Suprapubic skin (tissue), 4 donors: ENCODE data around the gene SAMM50. TPM values are rescaled to one million over a fixed set of nuclear protein-coding genes. Genes with fewer than 3 reads are reported as not detected.

Source experiments
- DNase-seq, 2 donors: peaks; one replicate each; pipeline ENCODE4 v3.0.0-alpha.2; 2019; ENCODE audit warnings: low spot score in 2 of 2
- H3K27ac ChIP-seq: fragments of 200-600 bp; sonication (generic); one replicate; pipeline ENCODE4 v1.5.1; 2019
- H3K27me3 ChIP-seq: fragments of 200-600 bp; sonication (generic); one replicate; pipeline ENCODE4 v1.5.1; 2019
- H3K36me3 ChIP-seq: fragments of 200-600 bp; sonication (generic); one replicate; pipeline ENCODE4 v1.5.1; 2019
- H3K4me1 ChIP-seq: fragments of 200-600 bp; sonication (generic); one replicate; pipeline ENCODE4 v1.5.1; 2019
- H3K4me3 ChIP-seq: fragments of 200-600 bp; sonication (generic); one replicate; pipeline ENCODE4 v1.5.1; 2019; ENCODE audit warnings: mild to moderate bottlenecking
- H3K9me3 ChIP-seq: fragments of 200-600 bp; sonication (generic); one replicate; pipeline ENCODE4 v1.5.1; 2019
- CTCF ChIP-seq, 2 donors: fragments of 200-600 bp in 1 of 2; fragments of 450-650 bp in 1 of 2; sonication (generic) in 1 of 2; IDR thresholded peaks; one replicate each; pipeline ENCODE4 v1.5.1; 2016 to 2019; ENCODE audit warnings: antibody characterized with exemption in 2 of 2, mild to moderate bottlenecking in 1 of 2, moderate library complexity in 1 of 2
- EP300 ChIP-seq: sonication (generic); formaldehyde crosslinking; IDR thresholded peaks from one replicate; pipeline ENCODE4 v1.6.1; 2017; ENCODE audit warnings: antibody characterized with exemption
- POLR2A ChIP-seq, 2 donors: fragments of 450-650 bp; IDR thresholded peaks; one replicate each; pipeline ENCODE4 v1.6.1; 2017; ENCODE audit warnings: antibody characterized with exemption in 2 of 2, mild to moderate bottlenecking in 2 of 2, moderate library complexity in 2 of 2
- POLR2AphosphoS5 ChIP-seq, 3 donors: sonication (generic); formaldehyde crosslinking; IDR thresholded peaks; one replicate each; pipeline ENCODE4 v1.6.1; 2017; ENCODE audit warnings: antibody characterized with exemption in 3 of 3
- WGBS: methylation state at CpG from one replicate; pipeline ENCODE4 v1.1.5; 2018; 5-methylcytosine and 5-hydroxymethylcytosine counted together
- total RNA-seq, 4 donors: library from RNA; depleted of rRNA; stranded (reverse); fragments of >200 nt; gene quantifications; one replicate each; pipeline ENCODE4 v1.1.0, GENCODE V29; 2016

Gene SAMM50
- total RNA-seq, 4 donors from 2014 or later = 32.1 to 41.1 (median 33.8) TPM

GRCh38 chr22:43972931-43973462 is 17.8 kb downstream of the SAMM50 start:
- Histone ChIP-seq H3K4me1 (no peaks in the 10 kb centered on the region), H3K27me3 (no peaks in the 10 kb centered on the region), H3K36me3 (peaks cover 88% of the 10 kb centered on the region), H3K4me3 (no peak overlapping the region), H3K9me3 (no peaks in the 10 kb centered on the region), H3K27ac (no peak overlapping the region)
- WGBS = 86% methylated on average over 10 of the region's 10 CpGs
- DNase-seq = peak in 1 of 2 donors; percentile 26
- no peak for TF ChIP-seq CTCF (IDR thresholded peaks at IDR 0.05)
- TF ChIP-seq POLR2A (IDR thresholded peaks at IDR 0.05) = no peak
- TF ChIP-seq EP300 = no peak
- no peak for TF ChIP-seq POLR2AphosphoS5 (IDR thresholded peaks at IDR 0.05)

- Histone ChIP-seq H3K4me1 (no peaks in the 10 kb centered on the region), H3K4me3 (no peak overlapping the region), H3K27ac (no peak overlapping the region), H3K9me3 (no peaks in the 10 kb centered on the region), H3K27me3 (no peaks in the 10 kb centered on the region), H3K36me3 (peaks cover 86% of the 10 kb centered on the region)
- TF ChIP-seq CTCF (IDR thresholded peaks at IDR 0.05) (no peak), EP300 (no peak), POLR2A (IDR thresholded peaks at IDR 0.05) (no peak), POLR2AphosphoS5 (IDR thresholded peaks at IDR 0.05) (no peak)
- peak in 1 of 2 donors; percentile 63 for DNase-seq
- 89% methylated on average over 17 of the region's 19 CpGs for WGBS
These were observed 18.8 kb downstream of the SAMM50 start for GRCh38 chr22:43974028-43974545.

- H3K27ac ChIP-seq = no peak overlapping the region
- TF ChIP-seq POLR2AphosphoS5 (IDR thresholded peaks at IDR 0.05) (no peak), POLR2A (IDR thresholded peaks at IDR 0.05) (no peak), CTCF (IDR thresholded peaks at IDR 0.05) (no peak)
- H3K9me3 ChIP-seq = no peaks in the 10 kb centered on the region
- 72% methylated on average over 4 of the region's 4 CpGs for WGBS
- no peak overlapping the region for H3K4me3 ChIP-seq
- H3K4me1 ChIP-seq = no peaks in the 10 kb centered on the region
- peaks cover 89% of the 10 kb centered on the region for H3K36me3 ChIP-seq
- DNase-seq = peak in 1 of 2 donors; percentile 44
- no peaks in the 10 kb centered on the region for H3K27me3 ChIP-seq
These were observed 19.8 kb downstream of the SAMM50 start for GRCh38 chr22:43975041-43975440.

- Histone ChIP-seq H3K9me3 (no peaks in the 10 kb centered on the region), H3K36me3 (peaks cover 90% of the 10 kb centered on the region), H3K27ac (no peak overlapping the region), H3K4me3 (no peak overlapping the region), H3K27me3 (no peaks in the 10 kb centered on the region), H3K4me1 (no peaks in the 10 kb centered on the region)
- TF ChIP-seq POLR2AphosphoS5 (IDR thresholded peaks at IDR 0.05) = no peak
- no peak for TF ChIP-seq EP300
- no peak for TF ChIP-seq CTCF (IDR thresholded peaks at IDR 0.05)
- TF ChIP-seq POLR2A (IDR thresholded peaks at IDR 0.05) = no peak
- DNase-seq = peak in 1 of 2 donors; percentile 72
- 87% methylated on average over 15 of the region's 19 CpGs for WGBS
These were observed 21.9 kb downstream of the SAMM50 start for GRCh38 chr22:43976861-43977795.

GRCh38 chr22:43978558-43978957 is 23.3 kb downstream of the SAMM50 start:
- 92% methylated on average over 4 of the region's 4 CpGs for WGBS
- no peak for TF ChIP-seq EP300
- no peak for TF ChIP-seq POLR2A (IDR thresholded peaks at IDR 0.05)
- no peak for TF ChIP-seq POLR2AphosphoS5 (IDR thresholded peaks at IDR 0.05)
- TF ChIP-seq CTCF (IDR thresholded peaks at IDR 0.05) = no peak

More at GRCh38 chr22:43978558-43978957, 23.3 kb downstream of the SAMM50 start:
- Histone ChIP-seq H3K27me3 (no peaks in the 10 kb centered on the region), H3K36me3 (peaks cover 92% of the 10 kb centered on the region), H3K4me3 (no peak overlapping the region), H3K27ac (no peak overlapping the region), H3K9me3 (no peaks in the 10 kb centered on the region), H3K4me1 (no peaks in the 10 kb centered on the region)
- peak in 1 of 2 donors; percentile 24 for DNase-seq
